ENCODE measurements around the gene CRIP3. TPM values are rescaled to one million over a fixed set of nuclear protein-coding genes. Genes with fewer than 3 reads are reported as not detected.

The CRIP3 gene
- total RNA-seq, 1 experiment from 2014 or later, result 44.7 TPM

DNA sequence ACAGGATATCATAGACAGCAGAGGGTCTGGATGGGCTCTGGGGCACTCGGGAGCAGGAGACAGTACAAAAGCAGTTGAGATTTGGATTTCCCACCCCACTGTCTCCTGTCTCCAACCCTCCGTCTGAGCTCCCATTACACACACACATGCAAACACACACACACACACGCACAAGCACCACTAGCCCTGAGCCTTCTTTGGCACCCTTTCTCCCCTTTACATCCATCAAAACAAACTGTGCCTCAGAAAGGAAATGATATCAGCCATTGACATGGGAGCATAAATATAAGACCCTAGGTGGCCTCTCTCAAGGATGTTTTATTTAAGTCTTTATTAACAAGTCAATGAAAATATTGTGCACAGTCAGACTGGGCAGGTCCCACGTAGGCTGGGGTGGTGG is 47.8 kb downstream of the CRIP3 start:
- no peak for DNase-seq (ENCODE audit: low spot score)
- H3K36me3 Mint-ChIP-seq, result no peaks in the 10 kb centered on the region
- ChIA-PET CTCF (interaction anchor here (3.3 kb wide), 1 partner anchor 95 kb away, joined by 19 read pairs; no protein-coding TSS in a partner anchor), POLR2A (no interaction called here)
- peaks cover 17% of the 10 kb centered on the region for H3K4me1 Mint-ChIP-seq
- no peak overlapping the region for H3K27ac Mint-ChIP-seq
- no peak overlapping the region for H3K4me3 Mint-ChIP-seq
- H3K27me3 Mint-ChIP-seq (ENCODE audit: low read depth), result no peaks in the 10 kb centered on the region; the same call in 1 of the 2 replicates
- TF ChIP-seq PRRX2 (CRISPR knock-in tag; IDR thresholded peaks at IDR 0.05) (no peak), RORB (CRISPR knock-in tag; IDR thresholded peaks at IDR 0.05) (no peak), NFE2L1 (CRISPR knock-in tag; IDR thresholded peaks at IDR 0.05) (no peak), CREB1 (CRISPR knock-in tag; IDR thresholded peaks at IDR 0.05) (no peak), TEAD1 (CRISPR knock-in tag; IDR thresholded peaks at IDR 0.05) (no peak), ZNF232 (CRISPR knock-in tag; IDR thresholded peaks at IDR 0.05) (no peak), OVOL2 (CRISPR knock-in tag; IDR thresholded peaks at IDR 0.05; ENCODE audit: borderline replicate concordance) (no peak), CBFB (CRISPR knock-in tag; IDR thresholded peaks at IDR 0.05; ENCODE audit: low read depth) (no peak)
- TF ChIP-seq, protein P1, sequence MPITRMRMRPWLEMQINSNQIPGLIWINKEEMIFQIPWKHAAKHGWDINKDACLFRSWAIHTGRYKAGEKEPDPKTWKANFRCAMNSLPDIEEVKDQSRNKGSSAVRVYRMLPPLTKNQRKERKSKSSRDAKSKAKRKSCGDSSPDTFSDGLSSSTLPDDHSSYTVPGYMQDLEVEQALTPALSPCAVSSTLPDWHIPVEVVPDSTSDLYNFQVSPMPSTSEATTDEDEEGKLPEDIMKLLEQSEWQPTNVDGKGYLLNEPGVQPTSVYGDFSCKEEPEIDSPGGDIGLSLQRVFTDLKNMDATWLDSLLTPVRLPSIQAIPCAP (CRISPR knock-in tag; IDR thresholded peaks at IDR 0.05), result no peak
- TF ChIP-seq, protein P2, sequence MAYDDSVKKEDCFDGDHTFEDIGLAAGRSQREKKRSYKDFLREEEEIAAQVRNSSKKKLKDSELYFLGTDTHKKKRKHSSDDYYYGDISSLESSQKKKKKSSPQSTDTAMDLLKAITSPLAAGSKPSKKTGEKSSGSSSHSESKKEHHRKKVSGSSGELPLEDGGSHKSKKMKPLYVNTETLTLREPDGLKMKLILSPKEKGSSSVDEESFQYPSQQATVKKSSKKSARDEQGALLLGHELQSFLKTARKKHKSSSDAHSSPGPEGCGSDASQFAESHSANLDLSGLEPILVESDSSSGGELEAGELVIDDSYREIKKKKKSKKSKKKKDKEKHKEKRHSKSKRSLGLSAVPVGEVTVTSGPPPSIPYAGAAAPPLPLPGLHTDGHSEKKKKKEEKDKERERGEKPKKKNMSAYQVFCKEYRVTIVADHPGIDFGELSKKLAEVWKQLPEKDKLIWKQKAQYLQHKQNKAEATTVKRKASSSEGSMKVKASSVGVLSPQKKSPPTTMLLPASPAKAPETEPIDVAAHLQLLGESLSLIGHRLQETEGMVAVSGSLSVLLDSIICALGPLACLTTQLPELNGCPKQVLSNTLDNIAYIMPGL (CRISPR knock-in tag; IDR thresholded peaks at IDR 0.05), result no peak
- TF ChIP-seq, protein P3, sequence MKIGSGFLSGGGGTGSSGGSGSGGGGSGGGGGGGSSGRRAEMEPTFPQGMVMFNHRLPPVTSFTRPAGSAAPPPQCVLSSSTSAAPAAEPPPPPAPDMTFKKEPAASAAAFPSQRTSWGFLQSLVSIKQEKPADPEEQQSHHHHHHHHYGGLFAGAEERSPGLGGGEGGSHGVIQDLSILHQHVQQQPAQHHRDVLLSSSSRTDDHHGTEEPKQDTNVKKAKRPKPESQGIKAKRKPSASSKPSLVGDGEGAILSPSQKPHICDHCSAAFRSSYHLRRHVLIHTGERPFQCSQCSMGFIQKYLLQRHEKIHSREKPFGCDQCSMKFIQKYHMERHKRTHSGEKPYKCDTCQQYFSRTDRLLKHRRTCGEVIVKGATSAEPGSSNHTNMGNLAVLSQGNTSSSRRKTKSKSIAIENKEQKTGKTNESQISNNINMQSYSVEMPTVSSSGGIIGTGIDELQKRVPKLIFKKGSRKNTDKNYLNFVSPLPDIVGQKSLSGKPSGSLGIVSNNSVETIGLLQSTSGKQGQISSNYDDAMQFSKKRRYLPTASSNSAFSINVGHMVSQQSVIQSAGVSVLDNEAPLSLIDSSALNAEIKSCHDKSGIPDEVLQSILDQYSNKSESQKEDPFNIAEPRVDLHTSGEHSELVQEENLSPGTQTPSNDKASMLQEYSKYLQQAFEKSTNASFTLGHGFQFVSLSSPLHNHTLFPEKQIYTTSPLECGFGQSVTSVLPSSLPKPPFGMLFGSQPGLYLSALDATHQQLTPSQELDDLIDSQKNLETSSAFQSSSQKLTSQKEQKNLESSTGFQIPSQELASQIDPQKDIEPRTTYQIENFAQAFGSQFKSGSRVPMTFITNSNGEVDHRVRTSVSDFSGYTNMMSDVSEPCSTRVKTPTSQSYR (CRISPR knock-in tag; IDR thresholded peaks at IDR 0.05), result no peak
- TF ChIP-seq, protein P4, sequence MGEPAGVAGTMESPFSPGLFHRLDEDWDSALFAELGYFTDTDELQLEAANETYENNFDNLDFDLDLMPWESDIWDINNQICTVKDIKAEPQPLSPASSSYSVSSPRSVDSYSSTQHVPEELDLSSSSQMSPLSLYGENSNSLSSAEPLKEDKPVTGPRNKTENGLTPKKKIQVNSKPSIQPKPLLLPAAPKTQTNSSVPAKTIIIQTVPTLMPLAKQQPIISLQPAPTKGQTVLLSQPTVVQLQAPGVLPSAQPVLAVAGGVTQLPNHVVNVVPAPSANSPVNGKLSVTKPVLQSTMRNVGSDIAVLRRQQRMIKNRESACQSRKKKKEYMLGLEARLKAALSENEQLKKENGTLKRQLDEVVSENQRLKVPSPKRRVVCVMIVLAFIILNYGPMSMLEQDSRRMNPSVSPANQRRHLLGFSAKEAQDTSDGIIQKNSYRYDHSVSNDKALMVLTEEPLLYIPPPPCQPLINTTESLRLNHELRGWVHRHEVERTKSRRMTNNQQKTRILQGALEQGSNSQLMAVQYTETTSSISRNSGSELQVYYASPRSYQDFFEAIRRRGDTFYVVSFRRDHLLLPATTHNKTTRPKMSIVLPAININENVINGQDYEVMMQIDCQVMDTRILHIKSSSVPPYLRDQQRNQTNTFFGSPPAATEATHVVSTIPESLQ (CRISPR knock-in tag; IDR thresholded peaks at IDR 0.05), result no peak
- TF ChIP-seq, protein P5, sequence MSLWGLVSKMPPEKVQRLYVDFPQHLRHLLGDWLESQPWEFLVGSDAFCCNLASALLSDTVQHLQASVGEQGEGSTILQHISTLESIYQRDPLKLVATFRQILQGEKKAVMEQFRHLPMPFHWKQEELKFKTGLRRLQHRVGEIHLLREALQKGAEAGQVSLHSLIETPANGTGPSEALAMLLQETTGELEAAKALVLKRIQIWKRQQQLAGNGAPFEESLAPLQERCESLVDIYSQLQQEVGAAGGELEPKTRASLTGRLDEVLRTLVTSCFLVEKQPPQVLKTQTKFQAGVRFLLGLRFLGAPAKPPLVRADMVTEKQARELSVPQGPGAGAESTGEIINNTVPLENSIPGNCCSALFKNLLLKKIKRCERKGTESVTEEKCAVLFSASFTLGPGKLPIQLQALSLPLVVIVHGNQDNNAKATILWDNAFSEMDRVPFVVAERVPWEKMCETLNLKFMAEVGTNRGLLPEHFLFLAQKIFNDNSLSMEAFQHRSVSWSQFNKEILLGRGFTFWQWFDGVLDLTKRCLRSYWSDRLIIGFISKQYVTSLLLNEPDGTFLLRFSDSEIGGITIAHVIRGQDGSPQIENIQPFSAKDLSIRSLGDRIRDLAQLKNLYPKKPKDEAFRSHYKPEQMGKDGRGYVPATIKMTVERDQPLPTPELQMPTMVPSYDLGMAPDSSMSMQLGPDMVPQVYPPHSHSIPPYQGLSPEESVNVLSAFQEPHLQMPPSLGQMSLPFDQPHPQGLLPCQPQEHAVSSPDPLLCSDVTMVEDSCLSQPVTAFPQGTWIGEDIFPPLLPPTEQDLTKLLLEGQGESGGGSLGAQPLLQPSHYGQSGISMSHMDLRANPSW (CRISPR knock-in tag; conservative IDR thresholded peaks at IDR 0.05; ENCODE audit: low read depth), result no peak
- TF ChIP-seq, protein P6, sequence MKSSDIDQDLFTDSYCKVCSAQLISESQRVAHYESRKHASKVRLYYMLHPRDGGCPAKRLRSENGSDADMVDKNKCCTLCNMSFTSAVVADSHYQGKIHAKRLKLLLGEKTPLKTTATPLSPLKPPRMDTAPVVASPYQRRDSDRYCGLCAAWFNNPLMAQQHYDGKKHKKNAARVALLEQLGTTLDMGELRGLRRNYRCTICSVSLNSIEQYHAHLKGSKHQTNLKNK (CRISPR knock-in tag; IDR thresholded peaks at IDR 0.05), result no peak
- TF ChIP-seq, protein P7, sequence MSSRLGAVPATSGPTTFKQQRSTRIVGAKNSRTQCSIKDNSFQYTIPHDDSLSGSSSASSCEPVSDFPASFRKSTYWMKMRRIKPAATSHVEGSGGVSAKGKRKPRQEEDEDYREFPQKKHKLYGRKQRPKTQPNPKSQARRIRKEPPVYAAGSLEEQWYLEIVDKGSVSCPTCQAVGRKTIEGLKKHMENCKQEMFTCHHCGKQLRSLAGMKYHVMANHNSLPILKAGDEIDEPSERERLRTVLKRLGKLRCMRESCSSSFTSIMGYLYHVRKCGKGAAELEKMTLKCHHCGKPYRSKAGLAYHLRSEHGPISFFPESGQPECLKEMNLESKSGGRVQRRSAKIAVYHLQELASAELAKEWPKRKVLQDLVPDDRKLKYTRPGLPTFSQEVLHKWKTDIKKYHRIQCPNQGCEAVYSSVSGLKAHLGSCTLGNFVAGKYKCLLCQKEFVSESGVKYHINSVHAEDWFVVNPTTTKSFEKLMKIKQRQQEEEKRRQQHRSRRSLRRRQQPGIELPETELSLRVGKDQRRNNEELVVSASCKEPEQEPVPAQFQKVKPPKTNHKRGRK (CRISPR knock-in tag; IDR thresholded peaks at IDR 0.05; ENCODE audit: borderline replicate concordance), result no peak
- TF ChIP-seq, protein P8, sequence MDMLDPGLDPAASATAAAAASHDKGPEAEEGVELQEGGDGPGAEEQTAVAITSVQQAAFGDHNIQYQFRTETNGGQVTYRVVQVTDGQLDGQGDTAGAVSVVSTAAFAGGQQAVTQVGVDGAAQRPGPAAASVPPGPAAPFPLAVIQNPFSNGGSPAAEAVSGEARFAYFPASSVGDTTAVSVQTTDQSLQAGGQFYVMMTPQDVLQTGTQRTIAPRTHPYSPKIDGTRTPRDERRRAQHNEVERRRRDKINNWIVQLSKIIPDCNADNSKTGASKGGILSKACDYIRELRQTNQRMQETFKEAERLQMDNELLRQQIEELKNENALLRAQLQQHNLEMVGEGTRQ (CRISPR knock-in tag; IDR thresholded peaks at IDR 0.05), result no peak
- TF ChIP-seq, protein P9, sequence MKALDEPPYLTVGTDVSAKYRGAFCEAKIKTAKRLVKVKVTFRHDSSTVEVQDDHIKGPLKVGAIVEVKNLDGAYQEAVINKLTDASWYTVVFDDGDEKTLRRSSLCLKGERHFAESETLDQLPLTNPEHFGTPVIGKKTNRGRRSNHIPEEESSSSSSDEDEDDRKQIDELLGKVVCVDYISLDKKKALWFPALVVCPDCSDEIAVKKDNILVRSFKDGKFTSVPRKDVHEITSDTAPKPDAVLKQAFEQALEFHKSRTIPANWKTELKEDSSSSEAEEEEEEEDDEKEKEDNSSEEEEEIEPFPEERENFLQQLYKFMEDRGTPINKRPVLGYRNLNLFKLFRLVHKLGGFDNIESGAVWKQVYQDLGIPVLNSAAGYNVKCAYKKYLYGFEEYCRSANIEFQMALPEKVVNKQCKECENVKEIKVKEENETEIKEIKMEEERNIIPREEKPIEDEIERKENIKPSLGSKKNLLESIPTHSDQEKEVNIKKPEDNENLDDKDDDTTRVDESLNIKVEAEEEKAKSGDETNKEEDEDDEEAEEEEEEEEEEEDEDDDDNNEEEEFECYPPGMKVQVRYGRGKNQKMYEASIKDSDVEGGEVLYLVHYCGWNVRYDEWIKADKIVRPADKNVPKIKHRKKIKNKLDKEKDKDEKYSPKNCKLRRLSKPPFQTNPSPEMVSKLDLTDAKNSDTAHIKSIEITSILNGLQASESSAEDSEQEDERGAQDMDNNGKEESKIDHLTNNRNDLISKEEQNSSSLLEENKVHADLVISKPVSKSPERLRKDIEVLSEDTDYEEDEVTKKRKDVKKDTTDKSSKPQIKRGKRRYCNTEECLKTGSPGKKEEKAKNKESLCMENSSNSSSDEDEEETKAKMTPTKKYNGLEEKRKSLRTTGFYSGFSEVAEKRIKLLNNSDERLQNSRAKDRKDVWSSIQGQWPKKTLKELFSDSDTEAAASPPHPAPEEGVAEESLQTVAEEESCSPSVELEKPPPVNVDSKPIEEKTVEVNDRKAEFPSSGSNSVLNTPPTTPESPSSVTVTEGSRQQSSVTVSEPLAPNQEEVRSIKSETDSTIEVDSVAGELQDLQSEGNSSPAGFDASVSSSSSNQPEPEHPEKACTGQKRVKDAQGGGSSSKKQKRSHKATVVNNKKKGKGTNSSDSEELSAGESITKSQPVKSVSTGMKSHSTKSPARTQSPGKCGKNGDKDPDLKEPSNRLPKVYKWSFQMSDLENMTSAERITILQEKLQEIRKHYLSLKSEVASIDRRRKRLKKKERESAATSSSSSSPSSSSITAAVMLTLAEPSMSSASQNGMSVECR (CRISPR knock-in tag; IDR thresholded peaks at IDR 0.05; ENCODE audit: borderline replicate concordance), result no peak
- no peak for ATAC-seq
- no peaks in the 10 kb centered on the region for H3K9me3 Mint-ChIP-seq

Data from WTC11 (cell line).